Mesodermal cell (in vitro differentiated cells): Measurements from ENCODE around the gene KCNJ14. TPM values are rescaled to one million over a fixed set of nuclear protein-coding genes. Genes with fewer than 3 reads are reported as not detected.

ENCODE experiments used
- H3K27ac ChIP-seq: 2 replicates; pipeline ENCODE4 v1.7.0; 2013; ENCODE audit warnings: mild to moderate bottlenecking, low read depth, low read length, moderate library complexity; ENCODE audit not compliant: severe bottlenecking
- H3K36me3 ChIP-seq: 2 replicates; pipeline ENCODE4 v1.7.1; 2013; ENCODE audit warnings: mild to moderate bottlenecking, low read length, moderate library complexity; ENCODE audit not compliant: control insufficient read depth, insufficient read depth
- H3K4me1 ChIP-seq: one replicate; pipeline ENCODE4 v1.7.1; 2013; ENCODE audit warnings: mild to moderate bottlenecking, low read length; ENCODE audit not compliant: insufficient read depth, control insufficient read depth, poor library complexity, severe bottlenecking
- H3K4me3 ChIP-seq: 2 replicates; pipeline ENCODE4 v1.7.0; 2013; ENCODE audit warnings: low read length, control low read depth, mild to moderate bottlenecking; ENCODE audit not compliant: insufficient read depth, poor library complexity, severe bottlenecking; ENCODE audit errors: extremely low read depth
- H3K9me3 ChIP-seq: 2 replicates; pipeline ENCODE4 v1.7.1; 2013; ENCODE audit warnings: mild to moderate bottlenecking, low read length, moderate library complexity; ENCODE audit not compliant: control insufficient read depth
- WGBS, 2 experiments: methylation state at CpG; one replicate each; pipeline ENCODE4 v1.1.5; 2013; ENCODE audit warnings: missing lambda C conversion rate in 2 of 2; ENCODE audit not compliant: insufficient coverage in 2 of 2; 5-methylcytosine and 5-hydroxymethylcytosine counted together
- polyA plus RNA-seq, 2 experiments: library from polyadenylated mRNA; stranded (reverse); fragments of 50-300 nt; gene quantifications; one replicate each; pipeline ENCODE4 v1.2.3, GENCODE V29; 2013

KCNJ14 gene
- 0.70 TPM for polyA plus RNA-seq (2013, experiment 1 of 2)
- polyA plus RNA-seq (2013, experiment 2 of 2), result 0.35 TPM

- Histone ChIP-seq H3K27ac (no peak within 1 kb of the TSS), H3K9me3 (no peaks in the 10 kb centered on the region), H3K4me1 (no peaks in the 10 kb centered on the region), H3K36me3 (peaks cover 71% of the 10 kb centered on the region), H3K4me3 (no peak within 1 kb of the TSS)
- 89 to 96% methylated on average over 11 to 12 of the region's 16 CpGs for WGBS, 2 experiments
Measured at GRCh38 chr19:48455171-48455907, at the start of gene KCNJ14. TSS of gene KCNJ14 (plus strand) at chr19:48455574. CDS start at chr19:48461725, 6,151 bp downstream.

GRCh38 chr19:48405850-48406249, 49.5 kb upstream of the KCNJ14 start:
- Histone ChIP-seq H3K27ac (no peak overlapping the region), H3K4me1 (no peaks in the 10 kb centered on the region), H3K9me3 (no peaks in the 10 kb centered on the region), H3K36me3 (no peaks in the 10 kb centered on the region), H3K4me3 (no peak overlapping the region)
- WGBS, 2 experiments, result 91 to 94% methylated on average over 13 of the region's 13 CpGs

- H3K36me3 ChIP-seq, result no peaks in the 10 kb centered on the region
- WGBS, 2 experiments, result 52 to 59% methylated on average over 20 to 22 of the region's 24 CpGs
- H3K27ac ChIP-seq, result peak overlapping the region; percentile 41
- H3K4me1 ChIP-seq, result peaks cover 14% of the 10 kb centered on the region
- no peaks in the 10 kb centered on the region for H3K9me3 ChIP-seq
- H3K4me3 ChIP-seq, result peak overlapping the region; percentile 5
Measured at GRCh38 chr19:48413879-48414587, 41.3 kb upstream of the KCNJ14 start.

DNA sequence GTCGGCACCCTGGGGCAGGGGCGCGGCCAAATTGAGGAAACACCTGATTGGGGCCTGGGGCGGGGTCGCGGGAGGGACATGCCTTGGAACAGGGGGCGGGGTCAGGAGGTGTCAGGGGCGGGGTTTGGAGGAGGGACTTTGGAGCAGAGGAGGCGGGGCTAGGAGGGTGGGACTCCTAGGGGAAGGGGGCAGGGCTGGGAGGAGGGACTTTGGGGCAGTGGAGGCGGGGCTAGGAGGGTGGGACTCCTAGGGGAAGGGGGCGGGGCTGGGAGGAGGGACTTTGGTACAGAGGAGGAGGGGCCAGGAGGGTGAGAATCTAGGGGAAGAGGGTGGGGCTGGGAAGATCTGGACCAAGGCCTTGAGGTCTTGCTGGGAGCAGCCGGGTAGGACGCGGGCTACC, 40.0 kb upstream of the KCNJ14 start:
- H3K4me3 ChIP-seq, result no peak overlapping the region
- H3K36me3 ChIP-seq, result no peaks in the 10 kb centered on the region
- H3K4me1 ChIP-seq, result peaks cover 14% of the 10 kb centered on the region
- no peaks in the 10 kb centered on the region for H3K9me3 ChIP-seq
- 77% methylated on average over 10 to 11 of the region's 14 CpGs for WGBS, 2 experiments
- H3K27ac ChIP-seq, result no peak overlapping the region

DNA sequence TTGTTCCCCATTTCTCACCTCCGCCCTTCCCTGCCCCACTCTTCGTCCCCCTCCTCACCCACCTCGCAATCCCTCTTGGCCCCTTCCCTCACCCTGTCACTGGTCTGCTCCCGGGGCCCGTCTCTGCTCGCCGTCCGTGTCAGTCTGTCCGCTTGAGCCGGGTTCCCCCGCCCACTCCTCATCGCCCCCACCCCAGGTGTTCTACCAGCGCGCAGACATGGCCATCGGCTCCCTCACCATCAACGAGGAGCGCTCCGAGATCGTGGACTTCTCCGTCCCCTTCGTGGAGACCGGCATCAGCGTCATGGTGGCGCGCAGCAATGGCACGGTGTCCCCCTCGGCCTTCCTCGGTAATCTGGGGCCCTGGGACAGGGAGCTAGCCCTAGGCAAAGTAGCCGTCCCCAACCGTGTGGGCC, 39.6 kb upstream of the KCNJ14 start:
- H3K4me1 ChIP-seq, result peaks cover 14% of the 10 kb centered on the region
- no peak overlapping the region for H3K4me3 ChIP-seq
- WGBS, 2 experiments, result 96 to 97% methylated on average over 28 to 30 of the region's 30 CpGs
- H3K27ac ChIP-seq, result no peak overlapping the region
- no peaks in the 10 kb centered on the region for H3K36me3 ChIP-seq
- no peaks in the 10 kb centered on the region for H3K9me3 ChIP-seq

GRCh38 chr19:48417421-48417820, 38.0 kb upstream of the KCNJ14 start:
- 82 to 85% methylated on average over 6 to 7 of the region's 7 CpGs for WGBS, 2 experiments
- H3K4me3 ChIP-seq, result no peak overlapping the region
- peaks cover 5% of the 10 kb centered on the region for H3K36me3 ChIP-seq
- no peak overlapping the region for H3K27ac ChIP-seq
- H3K9me3 ChIP-seq, result no peaks in the 10 kb centered on the region
- H3K4me1 ChIP-seq, result peaks cover 16% of the 10 kb centered on the region

DNA sequence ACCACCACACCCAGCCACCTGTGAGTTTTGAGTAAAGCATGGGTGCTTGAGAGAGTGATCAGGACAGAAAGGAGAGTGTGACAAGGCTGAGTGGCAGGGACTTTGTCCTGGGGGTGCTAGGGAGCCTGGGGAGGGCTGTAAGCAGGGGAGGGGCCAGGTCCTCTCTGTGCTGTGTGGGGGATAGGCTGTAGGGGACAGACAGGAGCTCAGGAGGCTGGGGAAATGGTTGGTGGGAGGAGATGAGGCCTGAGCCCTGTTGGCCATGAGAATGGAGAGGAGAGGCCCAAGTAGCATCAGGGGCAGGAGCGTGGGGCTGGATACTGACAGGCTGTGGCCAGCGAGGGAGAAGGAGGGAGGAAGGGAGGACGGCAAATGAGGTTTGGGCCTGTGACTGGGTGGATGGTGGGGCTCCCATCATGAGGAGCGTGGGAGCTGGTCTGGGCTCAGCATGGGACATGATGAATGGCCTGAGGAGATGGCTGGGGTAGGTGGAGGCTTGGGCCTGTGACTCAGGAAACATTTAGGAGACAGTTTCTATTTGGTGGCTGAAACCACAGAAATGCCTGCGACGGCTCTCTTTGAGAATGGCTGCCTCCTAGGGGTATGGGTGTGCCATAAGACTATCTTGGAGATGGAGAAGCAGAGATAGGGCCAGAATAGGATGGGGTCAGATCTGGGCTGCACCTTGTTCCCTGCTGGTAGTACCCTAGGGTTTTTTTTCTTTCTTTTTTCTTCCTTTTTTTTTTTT, 36.9 kb upstream of the KCNJ14 start:
- H3K4me1 ChIP-seq, result peaks cover 16% of the 10 kb centered on the region
- WGBS, 2 experiments, result 85 to 90% methylated on average over 4 to 6 of the region's 6 CpGs
- H3K4me3 ChIP-seq, result no peak overlapping the region
- peaks cover 5% of the 10 kb centered on the region for H3K36me3 ChIP-seq
- no peaks in the 10 kb centered on the region for H3K9me3 ChIP-seq
- H3K27ac ChIP-seq, result peak overlapping the region; percentile 23

DNA sequence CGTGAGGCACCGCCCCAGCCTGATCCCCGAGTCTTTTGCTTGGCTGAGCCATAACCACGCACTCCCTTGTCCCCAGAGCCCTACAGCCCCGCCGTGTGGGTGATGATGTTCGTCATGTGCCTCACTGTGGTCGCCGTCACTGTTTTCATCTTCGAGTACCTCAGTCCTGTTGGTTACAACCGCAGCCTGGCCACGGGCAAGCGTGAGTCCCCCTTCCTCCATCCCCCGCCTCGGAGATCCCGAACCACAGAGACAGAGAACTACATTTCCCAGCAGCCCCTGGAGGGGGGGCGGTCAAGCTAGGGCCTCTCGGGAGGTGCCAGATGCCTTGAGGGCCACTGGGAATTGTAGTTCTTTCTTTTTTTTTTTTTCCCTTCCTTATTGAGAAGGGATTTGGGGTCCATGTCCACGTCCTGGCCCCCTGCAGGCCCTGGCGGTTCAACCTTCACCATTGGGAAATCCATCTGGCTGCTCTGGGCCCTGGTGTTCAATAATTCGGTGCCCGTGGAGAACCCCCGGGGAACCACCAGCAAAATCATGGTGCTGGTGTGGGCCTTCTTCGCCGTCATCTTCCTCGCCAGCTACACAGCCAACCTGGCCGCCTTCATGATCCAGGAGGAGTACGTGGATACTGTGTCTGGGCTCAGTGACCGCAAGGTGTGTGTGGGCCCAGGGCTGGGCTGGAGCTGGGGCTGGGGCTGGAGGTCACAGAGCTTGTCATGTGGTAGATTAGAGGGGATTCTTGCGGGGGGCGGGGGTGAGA, 36.0 kb upstream of the KCNJ14 start:
- Histone ChIP-seq H3K27ac (no peak overlapping the region), H3K36me3 (peaks cover 5% of the 10 kb centered on the region), H3K9me3 (no peaks in the 10 kb centered on the region), H3K4me1 (peaks cover 7% of the 10 kb centered on the region), H3K4me3 (no peak overlapping the region)
- 78 to 89% methylated on average over 16 to 26 of the region's 31 CpGs for WGBS, 2 experiments

GRCh38 chr19:48421548-48421947, 33.8 kb upstream of the KCNJ14 start:
- peaks cover 15% of the 10 kb centered on the region for H3K4me1 ChIP-seq
- no peaks in the 10 kb centered on the region for H3K9me3 ChIP-seq
- H3K27ac ChIP-seq, result no peak overlapping the region
- H3K36me3 ChIP-seq, result peaks cover 5% of the 10 kb centered on the region
- H3K4me3 ChIP-seq, result no peak overlapping the region
- WGBS, 2 experiments, result 88% methylated on average over 9 to 15 of the region's 16 CpGs

- Histone ChIP-seq H3K4me1 (peaks cover 11% of the 10 kb centered on the region), H3K9me3 (no peaks in the 10 kb centered on the region), H3K36me3 (peaks cover 5% of the 10 kb centered on the region), H3K27ac (peak overlapping the region; percentile 90), H3K4me3 (no peak overlapping the region)
- WGBS, 2 experiments, result 18 to 46% methylated on average over 6 to 8 of the region's 8 CpGs
Measured at GRCh38 chr19:48424694-48425219, 30.6 kb upstream of the KCNJ14 start.
